Transverse colon (tissue), 4 donors: ENCODE measurements around the gene BCAS1. TPM values are rescaled to one million over a fixed set of nuclear protein-coding genes. Genes with fewer than 3 reads are reported as not detected.

Source experiments
- DNase-seq: peaks from one replicate; pipeline ENCODE4 v3.0.0-alpha.2; 2019
- H3K27ac ChIP-seq, 4 donors: fragments of 200-600 bp; sonication (generic); 2 replicates each; pipeline ENCODE4 v1.5.1; 2016 to 2018; ENCODE audit warnings: inconsistent platforms in 4 of 4
- H3K27me3 ChIP-seq: fragments of 200-600 bp; sonication (generic); 2 replicates; pipeline ENCODE4 v1.5.1; 2017; ENCODE audit warnings: inconsistent platforms
- H3K36me3 ChIP-seq, 4 donors: fragments of 200-600 bp; sonication (generic); 2 replicates each; pipeline ENCODE4 v1.5.1; 2017 to 2019; ENCODE audit warnings: inconsistent platforms in 4 of 4
- H3K4me1 ChIP-seq, 4 donors: fragments of 200-600 bp; sonication (generic); 2 replicates each; pipeline ENCODE4 v1.5.1; 2017 to 2020; ENCODE audit warnings: inconsistent platforms in 4 of 4
- H3K4me3 ChIP-seq, 4 donors: fragments of 200-600 bp; sonication (generic); 1 replicate in 1 of 4; 2 replicates in 3 of 4; pipeline versions ENCODE4 v1.5.1 to v1.6.1; 2017 to 2019; ENCODE audit warnings: inconsistent platforms in 4 of 4
- H3K9me3 ChIP-seq, 2 donors: fragments of 200-600 bp; sonication (generic); 2 replicates each; pipeline ENCODE4 v1.5.1; 2017 to 2019; ENCODE audit warnings: inconsistent platforms in 2 of 2
- CTCF ChIP-seq, 5 experiments: fragments of 200-600 bp in 3 of 5; fragments of 450-650 bp in 2 of 5; sonication (generic) in 3 of 5; IDR thresholded peaks; 1 replicate in 2 of 5; 2 replicates in 3 of 5; pipeline ENCODE4 v1.5.1; 2016 to 2017; ENCODE audit warnings: antibody characterized with exemption in 5 of 5, inconsistent platforms in 3 of 5, mild to moderate bottlenecking in 2 of 5, moderate library complexity in 1 of 5
- EP300 ChIP-seq: sonication (generic); formaldehyde crosslinking; IDR thresholded peaks from one replicate; pipeline ENCODE4 v1.6.1; 2017; ENCODE audit warnings: antibody characterized with exemption, low read depth
- POLR2A ChIP-seq: fragments of 450-650 bp; IDR thresholded peaks from one replicate; pipeline ENCODE4 v1.6.1; 2016; ENCODE audit warnings: antibody characterized with exemption, mild to moderate bottlenecking, moderate library complexity
- POLR2AphosphoS5 ChIP-seq, 3 donors: sonication (generic); formaldehyde crosslinking; IDR thresholded peaks; one replicate each; pipeline ENCODE4 v1.6.1; 2016; ENCODE audit warnings: antibody characterized with exemption in 3 of 3
- WGBS, 2 donors: methylation state at CpG; one replicate each; pipeline ENCODE4 v1.1.5; 2018; ENCODE audit warnings: low coverage in 1 of 2; 5-methylcytosine and 5-hydroxymethylcytosine counted together
- in situ Hi-C, 4 donors: fragments of 200-750 bp; cut with MboI; loops; one replicate each; pipeline versions ENCODE4 v1.15.0 to v1.15.1; 2017; ENCODE audit warnings: low sequenced_read_pairs in 3 of 4, low pct_ligation_motif_present in 1 of 4, low pct_unique_long_range_greater_than_20kb in 1 of 4
- intact Hi-C: fragments of 100-400 bp; cut with DNase I; formaldehyde crosslinking; loops from one replicate; pipeline ENCODE4 v1.15.1; 2023; ENCODE audit warnings: low total_unique reads
- total RNA-seq, 4 donors: library from RNA; depleted of rRNA; stranded (reverse); fragments of >200 nt; gene quantifications; one replicate each; pipeline ENCODE4 v1.1.0, GENCODE V29; 2016

The BCAS1 gene
- total RNA-seq, 4 donors from 2014 or later: 68.9 to 127 (median 89.0) TPM

GRCh38 chr20:54090230-54091119 lies 20.1 kb upstream of the BCAS1 start:
- 70 to 73% methylated on average over 3 to 6 of the region's 6 CpGs for WGBS, 2 donors
- in situ Hi-C loops: loop anchor here in 2 of 4 donors (10.0 to 25.0 kb wide), 2 partner anchors 547 to 554 kb away; no protein-coding TSS in a partner anchor
- Histone ChIP-seq H3K9me3 (no peaks in the 10 kb centered on the region), H3K27me3 (no peaks in the 10 kb centered on the region), H3K36me3 (no peaks in the 10 kb centered on the region), H3K4me1 (peaks cover 0 to 19% (median 5%) of the 10 kb centered on the region in 4 donors), H3K4me3 (no peak overlapping the region), H3K27ac (no peak overlapping the region)
- intact Hi-C loops: loop anchor here (5.0 kb wide), 1 partner anchor 537 kb away; no protein-coding TSS in a partner anchor
- no peak for DNase-seq
- no peak for TF ChIP-seq CTCF (IDR thresholded peaks at IDR 0.05)
- no peak for TF ChIP-seq EP300
- TF ChIP-seq POLR2A: no peak

DNA sequence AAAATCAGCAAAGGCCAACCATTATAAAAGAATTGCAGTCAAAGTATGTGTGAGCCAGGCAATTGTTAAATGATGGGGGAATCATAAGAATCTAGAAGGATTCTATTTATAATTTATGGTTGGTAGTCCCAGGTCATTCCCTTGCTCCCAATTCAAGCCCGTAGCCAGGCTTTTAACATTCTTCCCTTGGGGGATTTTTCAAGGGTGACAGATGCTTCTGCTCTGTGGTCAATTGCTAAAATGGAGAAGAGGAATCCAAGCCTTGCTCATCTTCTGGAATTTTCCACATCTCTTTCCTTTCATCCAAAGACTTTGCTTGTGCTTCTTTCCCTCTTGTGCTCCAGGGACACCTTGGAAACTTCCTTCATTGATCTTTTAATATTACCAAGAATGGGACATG lies 18.0 kb upstream of the BCAS1 start:
- in situ Hi-C loops: loop anchor here in 1 of 4 donors (25.0 kb wide), 1 partner anchor 549 kb away; no protein-coding TSS in a partner anchor
- Histone ChIP-seq H3K4me3 (no peak overlapping the region), H3K27me3 (no peaks in the 10 kb centered on the region), H3K4me1 (peaks cover 0 to 30% (median 7%) of the 10 kb centered on the region in 4 donors), H3K9me3 (no peaks in the 10 kb centered on the region), H3K36me3 (no peaks in the 10 kb centered on the region), H3K27ac (no peak overlapping the region)
- 61 to 78% methylated on average over 1 of the region's 1 CpG for WGBS, 2 donors
- DNase-seq: no peak
- TF ChIP-seq POLR2A: no peak
- TF ChIP-seq POLR2AphosphoS5 (IDR thresholded peaks at IDR 0.05): no peak
- TF ChIP-seq EP300: no peak
- TF ChIP-seq CTCF (IDR thresholded peaks at IDR 0.05): no peak
- intact Hi-C loops: no loop called here

GRCh38 chr20:54086507-54087039 lies 16.2 kb upstream of the BCAS1 start:
- H3K9me3 ChIP-seq: no peaks in the 10 kb centered on the region
- intact Hi-C loops: no loop called here
- TF ChIP-seq CTCF (IDR thresholded peaks at IDR 0.05) (no peak), POLR2AphosphoS5 (IDR thresholded peaks at IDR 0.05) (peak in 1 of 3 donors; percentile 6)
- peak overlapping the region; percentile 27 to 71 (median 56) for H3K27ac ChIP-seq
- no peak overlapping the region for H3K4me3 ChIP-seq
- no peaks in the 10 kb centered on the region for H3K27me3 ChIP-seq
- no peak for DNase-seq
- WGBS, 2 donors: 0 to 37% methylated on average over 3 to 12 of the region's 12 CpGs
- in situ Hi-C loops: loop anchor here in 1 of 4 donors (25.0 kb wide), 1 partner anchor 551 kb away; no protein-coding TSS in a partner anchor
- no peaks in the 10 kb centered on the region for H3K36me3 ChIP-seq
- peaks cover 0 to 30% (median 7%) of the 10 kb centered on the region in 4 donors for H3K4me1 ChIP-seq

- no peaks in the 10 kb centered on the region for H3K36me3 ChIP-seq
- TF ChIP-seq CTCF (IDR thresholded peaks at IDR 0.05): no peak
- TF ChIP-seq POLR2AphosphoS5 (IDR thresholded peaks at IDR 0.05): no peak
- TF ChIP-seq EP300: no peak
- TF ChIP-seq POLR2A: no peak
- H3K4me3 ChIP-seq: no peak overlapping the region
- in situ Hi-C loops (loop anchor here in 1 of 4 donors (25.0 kb wide), 1 partner anchor 551 kb away; no protein-coding TSS in a partner anchor), intact Hi-C loops (no loop called here)
- 40 to 62% methylated on average over 1 to 3 of the region's 3 CpGs for whole genome bisulfite sequencing, 2 donors
- no peak for DNase-seq
- peaks cover 0 to 30% (median 7%) of the 10 kb centered on the region in 4 donors for H3K4me1 ChIP-seq
- H3K9me3 ChIP-seq: no peaks in the 10 kb centered on the region
- peak overlapping the region; percentile 27 to 71 (median 56) for H3K27ac ChIP-seq
- H3K27me3 ChIP-seq: no peaks in the 10 kb centered on the region
These were observed 15.5 kb upstream of the BCAS1 start for GRCh38 chr20:54085910-54086309.
